Measurements from ENCODE around the gene ACRV1.

DNA sequence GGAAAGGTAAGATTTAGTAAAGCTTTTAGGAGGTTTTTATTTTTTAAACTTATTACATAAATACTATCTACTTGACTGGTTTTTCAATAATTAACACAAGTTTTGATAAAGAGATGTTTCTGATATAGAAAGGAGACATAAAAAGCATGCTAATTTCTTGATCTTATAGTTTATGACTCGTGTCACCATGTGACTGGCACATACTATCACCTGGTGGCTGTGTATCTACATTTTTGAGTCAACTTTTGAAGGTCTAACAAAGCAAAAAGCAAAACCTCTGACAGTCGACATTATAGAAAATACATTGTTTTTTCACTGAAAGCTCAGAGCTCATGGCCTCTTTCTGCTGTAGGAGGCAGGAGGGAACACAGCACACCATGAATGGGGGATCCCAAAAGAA, 810 bp downstream of the ACRV1 start:
- TF ChIP-seq POLR2A (IDR thresholded peaks at IDR 0.05): no peak
- TF ChIP-seq, protein P1, sequence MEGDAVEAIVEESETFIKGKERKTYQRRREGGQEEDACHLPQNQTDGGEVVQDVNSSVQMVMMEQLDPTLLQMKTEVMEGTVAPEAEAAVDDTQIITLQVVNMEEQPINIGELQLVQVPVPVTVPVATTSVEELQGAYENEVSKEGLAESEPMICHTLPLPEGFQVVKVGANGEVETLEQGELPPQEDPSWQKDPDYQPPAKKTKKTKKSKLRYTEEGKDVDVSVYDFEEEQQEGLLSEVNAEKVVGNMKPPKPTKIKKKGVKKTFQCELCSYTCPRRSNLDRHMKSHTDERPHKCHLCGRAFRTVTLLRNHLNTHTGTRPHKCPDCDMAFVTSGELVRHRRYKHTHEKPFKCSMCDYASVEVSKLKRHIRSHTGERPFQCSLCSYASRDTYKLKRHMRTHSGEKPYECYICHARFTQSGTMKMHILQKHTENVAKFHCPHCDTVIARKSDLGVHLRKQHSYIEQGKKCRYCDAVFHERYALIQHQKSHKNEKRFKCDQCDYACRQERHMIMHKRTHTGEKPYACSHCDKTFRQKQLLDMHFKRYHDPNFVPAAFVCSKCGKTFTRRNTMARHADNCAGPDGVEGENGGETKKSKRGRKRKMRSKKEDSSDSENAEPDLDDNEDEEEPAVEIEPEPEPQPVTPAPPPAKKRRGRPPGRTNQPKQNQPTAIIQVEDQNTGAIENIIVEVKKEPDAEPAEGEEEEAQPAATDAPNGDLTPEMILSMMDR (IDR thresholded peaks at IDR 0.05): no peak

Data from uterus (tissue), 2 donors.